WI38 (cell line): Measurements from ENCODE around the gene COL17A1.

Experiments used
- H3K4me3 ChIP-seq: 2 replicates; pipeline ENCODE4 v1.5.1; 2011; ENCODE audit warnings: low read depth, mild to moderate bottlenecking, control low read depth, low read length
- CTCF ChIP-seq: IDR thresholded peaks from 2 replicates; pipeline ENCODE4 v1.5.1; 2012; ENCODE audit warnings: low read depth, mild to moderate bottlenecking, control low read depth, low read length

Gene COL17A1

DNA sequence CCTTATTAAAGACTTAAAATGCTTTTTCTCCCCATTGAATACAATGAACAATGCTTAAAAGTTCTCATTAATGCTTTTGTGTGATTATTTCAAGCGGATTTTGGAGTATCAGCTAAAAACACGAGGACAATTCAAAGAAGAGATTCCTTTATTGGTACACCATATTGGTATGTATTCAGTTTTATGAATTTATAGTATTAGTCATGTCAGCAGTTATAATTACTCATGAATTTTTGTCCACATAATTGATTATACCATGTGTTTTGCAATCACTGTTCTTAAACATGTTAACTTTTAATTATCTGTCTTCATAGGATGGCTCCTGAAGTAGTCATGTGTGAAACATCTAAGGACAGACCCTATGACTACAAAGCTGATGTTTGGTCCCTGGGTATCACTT is 86.9 kb downstream of the COL17A1 start:
- H3K4me3 ChIP-seq: no peak overlapping the region
- TF ChIP-seq CTCF: no peak

DNA sequence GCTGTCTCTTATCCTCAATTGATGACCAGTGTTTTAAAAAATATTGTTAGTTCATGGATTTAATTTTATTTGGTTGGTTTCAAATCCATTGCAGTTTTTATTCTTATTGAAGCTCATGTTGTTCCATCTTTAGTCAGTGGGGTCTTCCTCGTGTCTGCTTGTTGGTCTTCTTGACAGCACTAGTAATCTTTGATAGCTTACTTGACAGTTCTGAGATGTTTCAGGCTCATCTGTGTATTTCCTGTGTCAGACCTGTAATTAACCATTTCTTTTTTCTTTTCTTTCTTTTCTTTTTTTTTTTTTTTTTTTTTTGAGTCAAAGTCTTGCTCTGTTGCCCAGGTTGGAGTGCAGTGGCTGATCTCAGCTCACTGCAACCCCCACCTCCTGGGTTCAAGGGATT is 90.5 kb downstream of the COL17A1 start:
- no peak for TF ChIP-seq CTCF
- no peak overlapping the region for H3K4me3 ChIP-seq

- no peak overlapping the region for H3K4me3 ChIP-seq
- no peak for TF ChIP-seq CTCF
Measured at GRCh38 chr10:103991393-103992128, 94.1 kb downstream of the COL17A1 start.

DNA sequence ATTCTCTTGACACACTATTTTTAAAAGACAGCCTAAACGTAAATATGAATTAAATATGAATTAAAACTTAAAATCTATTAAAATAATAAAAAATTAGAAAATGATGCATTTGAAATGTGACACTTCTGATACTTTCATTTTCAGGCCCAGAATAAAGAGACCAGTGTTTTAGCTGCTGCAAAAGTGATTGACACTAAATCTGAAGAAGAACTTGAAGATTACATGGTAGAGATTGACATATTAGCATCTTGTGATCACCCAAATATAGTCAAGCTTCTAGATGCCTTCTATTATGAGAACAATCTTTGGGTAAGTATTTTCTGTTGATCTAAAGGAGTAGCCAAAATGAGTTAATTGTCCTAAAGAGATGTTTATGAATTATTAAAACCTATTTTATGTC is 95.1 kb downstream of the COL17A1 start:
- TF ChIP-seq CTCF: no peak
- no peak overlapping the region for H3K4me3 ChIP-seq

GRCh38 chr10:103990121-103990520 is 95.6 kb downstream of the COL17A1 start:
- H3K4me3 ChIP-seq: no peak overlapping the region
- TF ChIP-seq CTCF: no peak

DNA sequence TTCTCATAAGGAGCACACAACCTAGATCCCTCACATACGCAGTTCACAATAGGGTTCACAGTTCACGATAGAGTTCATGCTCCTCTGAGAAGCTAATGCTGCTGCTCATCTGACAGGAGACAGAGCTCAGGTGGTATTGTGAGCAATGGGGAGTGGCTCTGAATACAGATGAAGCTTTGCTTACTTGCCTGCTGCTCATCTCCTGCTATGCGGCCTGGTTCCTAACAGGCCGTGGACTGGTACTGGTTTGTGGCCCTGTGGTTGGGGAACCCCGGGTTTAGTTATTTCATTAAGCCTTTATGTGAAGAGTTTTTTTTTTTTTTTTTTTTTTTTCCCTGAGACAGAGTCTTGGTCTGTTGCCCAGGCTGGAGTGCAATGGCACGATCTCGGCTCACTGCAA is 99.3 kb downstream of the COL17A1 start:
- H3K4me3 ChIP-seq: no peak overlapping the region
- no peak for TF ChIP-seq CTCF

DNA sequence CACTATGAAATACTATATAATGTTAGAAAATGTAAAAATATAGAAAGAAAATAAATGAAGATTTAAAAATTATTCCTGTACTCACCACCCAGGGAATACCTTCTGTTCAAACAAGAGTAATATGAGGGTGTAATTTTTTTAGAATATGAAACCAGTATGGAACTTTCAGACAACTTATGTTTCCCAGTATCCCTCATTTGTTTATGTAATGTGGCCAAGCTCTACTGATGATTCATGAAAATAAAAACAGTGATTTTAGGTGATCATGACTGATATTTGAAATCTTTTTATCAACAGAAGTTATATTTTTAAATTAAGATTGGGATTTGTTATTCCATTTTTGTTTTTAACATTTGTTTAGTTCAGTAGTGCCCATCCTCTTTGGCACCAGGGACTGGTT is 100.0 kb downstream of the COL17A1 start:
- H3K4me3 ChIP-seq: no peak overlapping the region
- TF ChIP-seq CTCF: no peak
